ACC112 (cell line): Measurements from ENCODE around the gene ABCA1.
"Not testable (repeated sequence)": the region's sequence is repeated elsewhere in the genome, so short reads cannot be mapped to it uniquely, and the experiment has no call there.

Source experiments
- H2AFZ ChIP-seq: fragments of 200-600 bp; sonication (generic); one replicate; pipeline ENCODE4 v1.6.0; 2017; ENCODE audit warnings: antibody characterized with exemption, low read length; ENCODE audit not compliant: unreplicated experiment
- H3K27ac ChIP-seq: fragments of 200-600 bp; sonication (generic); 2 replicates; pipeline ENCODE4 v1.5.1; 2014; ENCODE audit warnings: low read depth, mild to moderate bottlenecking, antibody characterized with exemption, low read length, moderate library complexity
- H3K27me3 ChIP-seq: fragments of 200-600 bp; sonication (generic); 2 replicates; pipeline ENCODE4 v1.6.1; 2014; ENCODE audit warnings: mild to moderate bottlenecking, antibody characterized with exemption, low read length, moderate library complexity, mixed read lengths; ENCODE audit not compliant: insufficient read depth
- H3K36me3 ChIP-seq: fragments of 200-600 bp; sonication (generic); 2 replicates; pipeline ENCODE4 v1.6.1; 2016; ENCODE audit warnings: mild to moderate bottlenecking, antibody characterized with exemption, low read length, moderate library complexity, mixed read lengths; ENCODE audit not compliant: insufficient read depth
- H3K4me1 ChIP-seq: fragments of 200-600 bp; sonication (generic); one replicate; pipeline ENCODE4 v1.6.1; 2016; ENCODE audit warnings: low read length, mixed read lengths; ENCODE audit not compliant: insufficient read depth, unreplicated experiment, control insufficient read depth
- H3K4me3 ChIP-seq: fragments of 200-600 bp; sonication (generic); 2 replicates; pipeline ENCODE4 v1.5.1; 2014; ENCODE audit warnings: mild to moderate bottlenecking, low read depth, low read length
- H3K79me2 ChIP-seq: fragments of 200-600 bp; sonication (generic); one replicate; pipeline ENCODE4 v1.6.0; 2016; ENCODE audit warnings: low read length; ENCODE audit not compliant: control insufficient read depth, unreplicated experiment, insufficient read depth

The ABCA1 gene

DNA sequence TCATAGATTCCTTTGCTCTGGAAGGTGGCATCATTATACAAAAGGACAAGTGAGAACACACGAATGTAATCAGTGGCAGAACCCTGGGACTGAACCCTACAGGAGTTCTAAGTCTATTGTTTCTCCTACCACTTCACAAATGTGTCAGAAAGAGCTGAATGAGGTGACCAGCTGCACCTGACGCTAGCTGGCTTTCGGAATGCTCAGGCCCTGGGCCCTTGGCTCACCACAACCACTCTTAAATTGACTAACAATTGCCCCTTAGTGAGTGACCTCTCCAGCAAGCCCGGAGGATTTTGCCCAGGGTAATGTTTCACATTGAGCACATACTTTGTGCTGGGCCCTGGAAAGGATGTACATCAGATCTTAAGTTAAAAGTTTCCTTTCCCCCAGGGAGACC lies 41.2 kb upstream of the ABCA1 start:
- H3K27me3 ChIP-seq = no peaks in the 10 kb centered on the region
- peak overlapping the region; percentile 94 for H2AFZ ChIP-seq
- peak overlapping the region; percentile 30; the same call in 1 of the 2 replicates for H3K27ac ChIP-seq
- H3K4me1 ChIP-seq = peaks cover 12% of the 10 kb centered on the region
- no peaks in the 10 kb centered on the region for H3K36me3 ChIP-seq
- no peaks in the 10 kb centered on the region for H3K79me2 ChIP-seq
- peak overlapping the region; percentile 84 for H3K4me3 ChIP-seq

DNA sequence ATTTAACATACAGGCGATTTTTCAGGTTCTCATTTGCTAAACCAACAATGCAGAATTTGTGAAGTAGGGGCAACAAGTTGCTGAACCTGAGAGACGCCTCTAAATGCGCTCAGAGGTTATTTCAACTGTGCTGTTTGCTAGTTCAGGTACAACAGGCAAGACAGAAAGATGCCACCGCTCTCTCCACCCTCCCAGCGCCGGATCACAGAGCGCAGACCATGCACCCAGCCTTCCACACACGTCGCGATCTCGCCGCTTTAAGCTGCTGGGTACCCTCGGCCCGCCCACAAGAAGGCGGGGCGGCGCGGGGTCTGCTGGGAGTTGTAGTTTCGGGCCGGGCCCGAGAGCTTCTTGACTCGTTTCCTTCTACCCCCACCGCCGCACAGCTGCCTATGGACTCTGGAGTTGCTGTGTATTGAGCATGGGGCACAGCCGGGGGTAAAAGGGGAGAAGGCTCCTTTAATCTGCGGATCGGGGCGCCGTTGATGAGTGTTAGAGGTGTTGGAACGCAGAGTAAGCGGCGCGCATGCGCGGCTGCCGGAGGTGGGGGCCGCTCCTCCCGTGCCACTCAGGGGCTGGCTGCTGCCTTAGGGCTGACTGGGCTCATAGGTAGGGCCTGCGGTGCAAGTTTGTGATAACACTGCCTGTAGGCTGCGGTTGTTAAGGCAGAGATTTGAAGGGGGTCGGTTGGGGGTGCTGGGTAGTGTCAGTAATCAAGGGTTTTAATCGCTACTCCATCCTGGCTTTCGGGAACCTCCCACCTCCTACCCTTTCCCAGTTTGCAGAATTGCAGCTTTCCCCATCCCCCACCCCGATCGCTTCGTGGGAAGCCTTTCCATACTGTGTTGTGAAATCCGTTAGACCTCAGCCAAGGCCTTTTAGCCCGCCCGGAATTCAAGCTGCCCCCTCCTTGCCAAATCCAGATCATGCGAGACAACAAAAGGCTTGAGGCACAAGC lies 40.3 kb upstream of the ABCA1 start:
- Histone ChIP-seq H3K4me3 (peak overlapping the region; percentile 84), H3K27ac (peak overlapping the region; percentile 68)

DNA sequence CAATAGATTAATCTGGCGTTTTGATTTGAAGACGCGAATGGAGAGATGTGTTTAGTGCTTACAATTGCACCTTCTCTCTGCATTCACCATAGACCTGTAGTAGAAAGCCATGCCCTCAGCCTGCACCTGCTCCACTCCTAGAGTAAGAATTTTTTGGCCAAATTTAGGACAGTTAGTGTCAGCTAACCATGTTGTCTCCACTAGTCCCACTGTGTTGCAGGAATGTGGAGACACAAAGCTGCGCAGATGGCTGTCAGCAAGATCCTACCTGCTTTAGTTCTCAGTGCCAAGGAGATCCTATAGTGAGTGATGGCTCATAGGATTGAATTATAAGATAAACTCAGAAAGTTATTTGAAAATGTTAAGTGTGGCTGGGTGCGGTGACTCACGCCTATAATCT lies 35.1 kb upstream of the ABCA1 start:
- Histone ChIP-seq H3K4me3 (no peak overlapping the region), H3K79me2 (no peaks in the 10 kb centered on the region), H3K36me3 (no peaks in the 10 kb centered on the region), H3K4me1 (peaks cover 10% of the 10 kb centered on the region), H3K27ac (no peak overlapping the region), H2AFZ (no peak overlapping the region), H3K27me3 (no peaks in the 10 kb centered on the region)

More for the DNA sequence above, 40.3 kb upstream of the ABCA1 start:
- peaks cover 12% of the 10 kb centered on the region for H3K4me1 ChIP-seq
- H3K36me3 ChIP-seq = no peaks in the 10 kb centered on the region
- H2AFZ ChIP-seq = peak overlapping the region; percentile 94
- no peaks in the 10 kb centered on the region for H3K27me3 ChIP-seq
- H3K79me2 ChIP-seq = no peaks in the 10 kb centered on the region

DNA sequence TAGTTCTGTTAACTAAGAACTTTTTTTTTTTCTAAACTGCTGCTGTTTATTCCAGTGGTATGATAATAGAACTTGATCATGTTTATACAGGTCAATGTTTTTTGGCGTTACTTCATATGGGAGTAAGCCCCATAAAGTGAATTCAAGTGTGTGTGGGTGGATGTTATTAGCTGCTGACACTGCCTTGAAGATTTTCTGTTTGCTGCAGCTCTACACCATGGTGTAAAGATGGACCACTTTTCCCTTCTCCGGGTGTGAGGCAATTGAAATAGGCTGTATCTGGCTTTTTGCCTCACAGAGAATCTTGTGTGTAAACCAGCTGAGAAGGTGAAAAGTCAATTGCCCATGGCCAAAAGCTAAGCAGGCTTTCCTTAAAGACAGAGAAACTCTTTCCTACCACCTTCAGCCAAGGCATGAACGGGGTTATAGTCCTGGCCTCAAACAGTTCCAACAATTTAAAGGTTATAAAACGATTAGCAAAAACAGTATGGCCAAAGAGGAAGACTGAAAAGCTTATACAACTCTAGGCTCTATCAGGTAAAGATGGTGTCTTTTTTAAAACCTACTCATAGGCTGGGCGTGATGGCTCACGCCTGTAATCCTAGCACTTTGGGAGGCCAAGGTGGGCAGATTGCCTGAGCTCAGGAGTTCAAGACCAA lies 33.9 kb upstream of the ABCA1 start:
- H2AFZ ChIP-seq = no peak overlapping the region
- H3K27ac ChIP-seq = no peak overlapping the region
- H3K36me3 ChIP-seq = no peaks in the 10 kb centered on the region
- no peak overlapping the region for H3K4me3 ChIP-seq
- H3K27me3 ChIP-seq = no peaks in the 10 kb centered on the region
- H3K79me2 ChIP-seq = no peaks in the 10 kb centered on the region
- peaks cover 10% of the 10 kb centered on the region for H3K4me1 ChIP-seq

DNA sequence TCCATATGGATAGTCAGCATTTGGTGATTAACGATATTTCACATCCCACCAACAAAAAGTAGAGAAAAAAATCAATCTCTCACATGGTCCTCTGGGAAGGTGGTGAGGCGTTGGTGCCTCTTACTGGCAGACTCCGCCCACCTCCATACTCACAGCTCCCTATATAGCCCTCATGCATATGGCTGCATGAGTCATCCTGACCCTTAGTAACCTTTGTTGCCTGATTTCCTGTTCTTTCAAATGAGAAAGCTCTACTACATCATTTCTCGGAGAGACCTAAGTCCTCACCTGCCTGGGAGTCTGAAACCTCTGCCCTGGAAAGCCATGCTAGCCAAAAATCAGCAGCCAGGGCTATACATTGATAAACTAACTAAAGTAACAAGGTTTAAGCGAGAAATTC lies 33.3 kb upstream of the ABCA1 start:
- Histone ChIP-seq H2AFZ (no peak overlapping the region), H3K27me3 (no peaks in the 10 kb centered on the region), H3K36me3 (no peaks in the 10 kb centered on the region), H3K27ac (no peak overlapping the region), H3K4me1 (peaks cover 10% of the 10 kb centered on the region), H3K79me2 (no peaks in the 10 kb centered on the region), H3K4me3 (no peak overlapping the region)

DNA sequence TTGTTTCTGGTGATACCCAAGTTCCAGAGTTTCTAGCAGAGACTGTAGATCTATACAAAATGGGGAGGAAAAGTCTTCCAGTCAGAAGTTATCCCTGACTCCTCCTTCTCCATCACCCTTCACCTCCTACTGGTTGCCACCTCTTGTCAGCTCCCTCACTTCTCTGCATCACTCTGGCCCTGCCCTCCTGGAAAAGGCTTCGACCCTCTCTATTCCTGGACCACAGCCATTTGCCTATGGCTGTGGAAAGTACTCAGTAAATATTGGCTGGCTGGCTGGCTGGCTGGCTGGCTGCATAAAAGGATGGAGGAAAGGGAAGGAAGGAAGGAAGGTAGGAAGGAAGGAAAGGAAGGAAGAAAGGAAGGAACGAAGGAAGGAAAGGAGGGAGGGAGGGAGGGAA lies 32.7 kb upstream of the ABCA1 start:
- H3K36me3 ChIP-seq = no peaks in the 10 kb centered on the region
- no peaks in the 10 kb centered on the region for H3K27me3 ChIP-seq
- H3K4me1 ChIP-seq = peaks cover 10% of the 10 kb centered on the region
- no peak overlapping the region for H3K4me3 ChIP-seq
- no peak overlapping the region for H2AFZ ChIP-seq
- H3K27ac ChIP-seq = no peak overlapping the region
- no peaks in the 10 kb centered on the region for H3K79me2 ChIP-seq

DNA sequence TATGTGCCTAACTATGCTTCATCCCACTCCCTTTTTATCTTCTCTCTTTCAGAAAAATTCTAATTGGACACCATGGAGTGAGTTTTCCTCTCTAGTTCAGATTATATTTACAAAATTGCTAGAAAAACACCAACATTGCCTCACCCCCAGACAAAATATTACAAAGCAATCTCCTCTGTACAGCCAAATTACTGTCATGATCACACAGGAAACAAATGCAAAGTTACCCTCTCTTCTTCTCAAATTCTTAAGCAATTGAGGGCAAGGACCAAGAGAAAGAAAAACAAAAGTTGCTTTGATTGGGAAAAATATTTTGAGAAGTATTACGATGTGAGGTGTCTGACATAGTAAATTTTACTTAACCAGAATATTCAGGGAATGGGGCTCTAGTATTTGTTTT lies 30.8 kb upstream of the ABCA1 start:
- Histone ChIP-seq H3K36me3 (no peaks in the 10 kb centered on the region), H3K4me1 (peaks cover 10% of the 10 kb centered on the region), H3K4me3 (no peak overlapping the region), H3K79me2 (no peaks in the 10 kb centered on the region), H3K27me3 (no peaks in the 10 kb centered on the region), H3K27ac (no peak overlapping the region), H2AFZ (no peak overlapping the region)

DNA sequence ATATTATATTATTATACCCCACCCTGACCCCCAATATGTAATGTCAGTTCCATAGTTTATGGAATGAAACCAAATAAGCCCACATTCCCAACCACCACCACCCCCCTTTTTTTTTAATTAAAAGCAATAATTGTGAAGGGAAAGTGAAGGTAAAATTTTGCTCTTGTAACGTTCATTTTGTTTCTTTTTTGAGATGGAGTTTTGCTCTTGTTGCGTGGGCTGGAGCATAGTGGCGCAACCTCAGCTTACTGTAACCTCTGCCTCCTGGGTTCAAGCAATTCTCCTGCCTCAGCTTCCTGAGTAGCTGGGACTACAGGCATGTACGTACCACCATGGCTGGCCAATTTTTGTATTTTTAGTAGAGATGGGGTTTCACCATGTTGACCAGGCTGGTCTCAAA lies 30.1 kb upstream of the ABCA1 start:
- H3K27ac ChIP-seq, H2AFZ ChIP-seq, H3K36me3 ChIP-seq, H3K27me3 ChIP-seq, H3K4me3 ChIP-seq, H3K79me2 ChIP-seq: not testable (repeated sequence)
- peaks cover 10% of the 10 kb centered on the region for H3K4me1 ChIP-seq

DNA sequence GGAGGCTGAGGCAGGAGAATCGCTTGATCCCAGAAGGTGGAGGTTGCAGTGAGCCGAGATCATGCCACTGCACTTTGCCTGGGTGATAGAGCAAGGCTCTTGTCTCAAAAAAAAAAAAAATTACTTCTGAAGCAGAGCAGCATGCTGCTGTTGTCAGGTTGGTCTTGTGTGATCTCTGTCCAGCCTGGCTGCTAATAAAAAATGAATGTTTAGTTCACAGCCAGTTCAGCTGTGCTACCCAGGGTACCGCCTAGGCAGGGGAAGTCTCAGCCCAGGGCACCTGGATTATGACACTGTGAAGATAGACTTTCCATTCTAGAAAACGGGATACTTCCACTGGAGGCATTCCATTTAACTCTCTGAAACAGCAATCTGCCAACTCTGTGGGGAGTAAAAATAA lies 23.5 kb upstream of the ABCA1 start:
- no peak overlapping the region for H3K4me3 ChIP-seq
- H2AFZ ChIP-seq = no peak overlapping the region
- no peaks in the 10 kb centered on the region for H3K4me1 ChIP-seq
- H3K27ac ChIP-seq = no peak overlapping the region
- H3K36me3 ChIP-seq = no peaks in the 10 kb centered on the region
- no peaks in the 10 kb centered on the region for H3K27me3 ChIP-seq
- no peaks in the 10 kb centered on the region for H3K79me2 ChIP-seq

DNA sequence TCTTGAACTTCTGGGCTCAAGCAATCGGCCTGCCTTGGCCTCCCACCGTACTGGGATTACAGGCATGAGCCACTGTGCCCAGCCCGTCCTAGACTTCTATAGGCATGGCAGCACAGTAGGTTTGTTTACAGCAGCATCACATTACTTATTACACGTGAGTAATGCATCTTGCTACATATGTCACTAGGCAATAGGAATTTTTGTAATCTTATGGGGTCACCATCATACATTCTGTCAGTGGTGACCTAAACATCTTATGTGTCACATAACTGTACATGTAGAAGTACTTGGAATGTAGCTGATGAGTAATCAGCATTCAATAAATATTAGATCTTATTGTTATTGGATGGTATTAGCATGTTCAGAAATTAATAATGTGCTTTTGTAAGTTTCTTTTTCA lies 22.9 kb upstream of the ABCA1 start:
- Histone ChIP-seq H3K4me3 (no peak overlapping the region), H3K36me3 (no peaks in the 10 kb centered on the region)

DNA sequence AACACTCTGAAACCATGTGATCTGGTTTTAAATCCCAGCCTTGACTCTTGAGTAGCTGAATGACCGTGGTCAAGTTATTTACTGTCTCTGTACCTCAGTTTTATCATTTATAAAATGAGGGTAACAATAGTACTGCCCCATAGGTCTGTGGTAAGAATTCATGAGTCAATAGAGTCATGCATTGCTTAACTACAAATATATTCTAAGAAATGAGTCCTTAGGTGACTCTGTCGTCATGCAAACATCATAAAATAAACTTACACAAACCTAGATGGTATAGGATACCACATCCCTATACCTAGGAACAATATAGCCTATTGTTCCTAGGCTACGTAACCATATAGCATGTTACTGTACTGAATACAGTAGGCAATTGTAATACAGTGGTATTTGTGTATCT lies 20.3 kb upstream of the ABCA1 start:
- H3K4me1 ChIP-seq = no peaks in the 10 kb centered on the region
- H3K79me2 ChIP-seq = no peaks in the 10 kb centered on the region
- H3K36me3 ChIP-seq = no peaks in the 10 kb centered on the region
- no peak overlapping the region for H2AFZ ChIP-seq
- no peaks in the 10 kb centered on the region for H3K27me3 ChIP-seq
- no peak overlapping the region for H3K4me3 ChIP-seq
- H3K27ac ChIP-seq = no peak overlapping the region

More for the DNA sequence above, 22.9 kb upstream of the ABCA1 start:
- H3K79me2 ChIP-seq = no peaks in the 10 kb centered on the region
- H3K4me1 ChIP-seq = no peaks in the 10 kb centered on the region
- H3K27me3 ChIP-seq = no peaks in the 10 kb centered on the region
- no peak overlapping the region for H3K27ac ChIP-seq
- H2AFZ ChIP-seq = no peak overlapping the region
